ENCODE measurements around the gene CGNL1.

The CGNL1 gene

GRCh38 chr15:57446393-57446792 is 70.1 kb downstream of the CGNL1 start:
- FAIRE-seq (no peak), DNase-seq (ENCODE audit: insufficient read length, low spot score) (no peak)
- no peak for TF ChIP-seq CTCF (IDR thresholded peaks at IDR 0.05; ENCODE audit: insufficient read depth, missing control alignments)

- DNase-seq (ENCODE audit: insufficient read length, low spot score): no peak
- FAIRE-seq: no peak
- no peak for TF ChIP-seq CTCF (IDR thresholded peaks at IDR 0.05; ENCODE audit: insufficient read depth, missing control alignments)
These were observed 75.2 kb downstream of the CGNL1 start for GRCh38 chr15:57451555-57451954.

- DNase-seq (ENCODE audit: insufficient read length, low spot score): no peak
- FAIRE-seq: no peak
- TF ChIP-seq CTCF (IDR thresholded peaks at IDR 0.05; ENCODE audit: insufficient read depth, missing control alignments): no peak
These were observed 75.9 kb downstream of the CGNL1 start for GRCh38 chr15:57452090-57452754.

GRCh38 chr15:57455929-57456328 is 79.6 kb downstream of the CGNL1 start:
- no peak for TF ChIP-seq CTCF (IDR thresholded peaks at IDR 0.05; ENCODE audit: insufficient read depth, missing control alignments)
- FAIRE-seq: no peak
- no peak for DNase-seq (ENCODE audit: insufficient read length, low spot score)

GRCh38 chr15:57456559-57456958 is 80.3 kb downstream of the CGNL1 start:
- DNase-seq (ENCODE audit: insufficient read length, low spot score) (no peak), FAIRE-seq (no peak)
- TF ChIP-seq CTCF (IDR thresholded peaks at IDR 0.05; ENCODE audit: insufficient read depth, missing control alignments): no peak

- FAIRE-seq (no peak), DNase-seq (ENCODE audit: insufficient read length, low spot score) (no peak)
- no peak for TF ChIP-seq CTCF (IDR thresholded peaks at IDR 0.05; ENCODE audit: insufficient read depth, missing control alignments)
These were observed 81.4 kb downstream of the CGNL1 start for GRCh38 chr15:57457726-57458125.

GRCh38 chr15:57458356-57458781 is 82.1 kb downstream of the CGNL1 start:
- TF ChIP-seq CTCF (IDR thresholded peaks at IDR 0.05; ENCODE audit: insufficient read depth, missing control alignments): no peak
- FAIRE-seq (no peak), DNase-seq (ENCODE audit: insufficient read length, low spot score) (no peak)
